ENCODE measurements around the gene LYL1. TPM values are rescaled to one million over a fixed set of nuclear protein-coding genes. Genes with fewer than 3 reads are reported as not detected.

The LYL1 gene
- polyA plus RNA-seq, 1 donor from 2014 or later = not detected

DNA sequence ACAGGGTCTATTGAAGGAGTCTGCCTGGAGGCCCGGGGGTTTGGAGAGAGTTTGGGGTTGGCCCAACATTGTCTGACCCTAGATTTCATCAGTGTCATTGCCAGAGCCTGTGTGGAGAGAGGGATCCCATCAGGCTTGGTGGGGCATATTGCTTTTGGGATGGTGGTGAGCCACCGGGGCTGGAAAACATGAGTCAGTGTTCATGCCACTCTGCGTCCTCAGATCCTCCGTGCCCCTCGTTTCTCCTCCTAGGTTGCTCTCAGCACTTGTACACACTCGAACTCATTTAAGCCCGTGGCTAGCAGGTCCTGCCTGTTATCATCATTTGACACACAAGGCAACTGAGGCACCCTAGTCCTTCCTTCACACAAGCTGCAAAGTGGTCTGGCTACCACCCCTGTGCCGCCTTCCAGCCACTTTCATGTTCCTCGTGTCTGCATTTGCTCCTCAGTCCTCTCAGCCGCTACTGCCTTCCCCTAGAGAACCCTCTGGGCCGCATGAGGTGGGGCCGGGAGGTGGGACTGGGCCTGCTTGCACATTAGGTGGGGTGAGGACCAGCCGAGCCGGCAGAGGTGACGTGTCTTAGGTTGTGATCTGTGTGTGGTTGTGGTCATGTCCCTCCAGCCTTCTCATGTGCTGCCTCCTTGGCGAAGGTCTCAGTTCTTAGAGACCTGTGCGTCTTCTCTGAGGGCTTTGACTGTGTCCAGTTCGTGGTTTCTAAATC is 19.1 kb upstream of the LYL1 start:
- Histone ChIP-seq H3K27ac (ENCODE audit: low read length) (no peak overlapping the region), H3K36me3 (ENCODE audit: insufficient read depth, low read length) (no peaks in the 10 kb centered on the region), H4K20me1 (ENCODE audit: insufficient read depth) (no peaks in the 10 kb centered on the region), H3K79me2 (replicated peaks; ENCODE audit: insufficient read depth, low read length) (peaks cover 44% of the 10 kb centered on the region), H3K9ac (ENCODE audit: low read length) (no peak overlapping the region), H3K4me3 (ENCODE audit: low read length) (no peak overlapping the region), H3K4me2 (ENCODE audit: low read length) (no peak overlapping the region), H3K9me2 (ENCODE audit: insufficient read depth, low read length) (no peaks in the 10 kb centered on the region), H3K27me3 (ENCODE audit: insufficient read depth, low read depth, low read length) (no peaks in the 10 kb centered on the region), H3F3A (ENCODE audit: insufficient read depth, low read length, poor library complexity, severe bottlenecking) (no peaks in the 10 kb centered on the region), H2AFZ (ENCODE audit: low read depth, low read length) (no peak overlapping the region), H3K9me3 (ENCODE audit: low read length) (no peaks in the 10 kb centered on the region)
- TF ChIP-seq SMC3 (conservative IDR thresholded peaks at IDR 0.05; ENCODE audit: poor library complexity) (no peak), MXI1 (conservative IDR thresholded peaks at IDR 0.05; ENCODE audit: poor library complexity, severe bottlenecking) (no peak), RAD21 (conservative IDR thresholded peaks at IDR 0.05) (no peak), POLR2AphosphoS5 (IDR thresholded peaks at IDR 0.05) (no peak), EZH2 (IDR thresholded peaks at IDR 0.05; ENCODE audit: borderline replicate concordance, insufficient read depth, low read length, poor library complexity, severe bottlenecking) (no peak), TAF1 (IDR thresholded peaks at IDR 0.05; ENCODE audit: low read depth) (no peak), EP300 (conservative IDR thresholded peaks at IDR 0.05; ENCODE audit: poor library complexity, severe bottlenecking) (no peak)
- TF ChIP-seq, protein P1, sequence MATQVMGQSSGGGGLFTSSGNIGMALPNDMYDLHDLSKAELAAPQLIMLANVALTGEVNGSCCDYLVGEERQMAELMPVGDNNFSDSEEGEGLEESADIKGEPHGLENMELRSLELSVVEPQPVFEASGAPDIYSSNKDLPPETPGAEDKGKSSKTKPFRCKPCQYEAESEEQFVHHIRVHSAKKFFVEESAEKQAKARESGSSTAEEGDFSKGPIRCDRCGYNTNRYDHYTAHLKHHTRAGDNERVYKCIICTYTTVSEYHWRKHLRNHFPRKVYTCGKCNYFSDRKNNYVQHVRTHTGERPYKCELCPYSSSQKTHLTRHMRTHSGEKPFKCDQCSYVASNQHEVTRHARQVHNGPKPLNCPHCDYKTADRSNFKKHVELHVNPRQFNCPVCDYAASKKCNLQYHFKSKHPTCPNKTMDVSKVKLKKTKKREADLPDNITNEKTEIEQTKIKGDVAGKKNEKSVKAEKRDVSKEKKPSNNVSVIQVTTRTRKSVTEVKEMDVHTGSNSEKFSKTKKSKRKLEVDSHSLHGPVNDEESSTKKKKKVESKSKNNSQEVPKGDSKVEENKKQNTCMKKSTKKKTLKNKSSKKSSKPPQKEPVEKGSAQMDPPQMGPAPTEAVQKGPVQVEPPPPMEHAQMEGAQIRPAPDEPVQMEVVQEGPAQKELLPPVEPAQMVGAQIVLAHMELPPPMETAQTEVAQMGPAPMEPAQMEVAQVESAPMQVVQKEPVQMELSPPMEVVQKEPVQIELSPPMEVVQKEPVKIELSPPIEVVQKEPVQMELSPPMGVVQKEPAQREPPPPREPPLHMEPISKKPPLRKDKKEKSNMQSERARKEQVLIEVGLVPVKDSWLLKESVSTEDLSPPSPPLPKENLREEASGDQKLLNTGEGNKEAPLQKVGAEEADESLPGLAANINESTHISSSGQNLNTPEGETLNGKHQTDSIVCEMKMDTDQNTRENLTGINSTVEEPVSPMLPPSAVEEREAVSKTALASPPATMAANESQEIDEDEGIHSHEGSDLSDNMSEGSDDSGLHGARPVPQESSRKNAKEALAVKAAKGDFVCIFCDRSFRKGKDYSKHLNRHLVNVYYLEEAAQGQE (IDR thresholded peaks at IDR 0.05; ENCODE audit: borderline replicate concordance) = no peak
- TF ChIP-seq, protein P2, sequence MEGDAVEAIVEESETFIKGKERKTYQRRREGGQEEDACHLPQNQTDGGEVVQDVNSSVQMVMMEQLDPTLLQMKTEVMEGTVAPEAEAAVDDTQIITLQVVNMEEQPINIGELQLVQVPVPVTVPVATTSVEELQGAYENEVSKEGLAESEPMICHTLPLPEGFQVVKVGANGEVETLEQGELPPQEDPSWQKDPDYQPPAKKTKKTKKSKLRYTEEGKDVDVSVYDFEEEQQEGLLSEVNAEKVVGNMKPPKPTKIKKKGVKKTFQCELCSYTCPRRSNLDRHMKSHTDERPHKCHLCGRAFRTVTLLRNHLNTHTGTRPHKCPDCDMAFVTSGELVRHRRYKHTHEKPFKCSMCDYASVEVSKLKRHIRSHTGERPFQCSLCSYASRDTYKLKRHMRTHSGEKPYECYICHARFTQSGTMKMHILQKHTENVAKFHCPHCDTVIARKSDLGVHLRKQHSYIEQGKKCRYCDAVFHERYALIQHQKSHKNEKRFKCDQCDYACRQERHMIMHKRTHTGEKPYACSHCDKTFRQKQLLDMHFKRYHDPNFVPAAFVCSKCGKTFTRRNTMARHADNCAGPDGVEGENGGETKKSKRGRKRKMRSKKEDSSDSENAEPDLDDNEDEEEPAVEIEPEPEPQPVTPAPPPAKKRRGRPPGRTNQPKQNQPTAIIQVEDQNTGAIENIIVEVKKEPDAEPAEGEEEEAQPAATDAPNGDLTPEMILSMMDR (IDR thresholded peaks at IDR 0.05; ENCODE audit: poor library complexity, severe bottlenecking) = no peak

DNA sequence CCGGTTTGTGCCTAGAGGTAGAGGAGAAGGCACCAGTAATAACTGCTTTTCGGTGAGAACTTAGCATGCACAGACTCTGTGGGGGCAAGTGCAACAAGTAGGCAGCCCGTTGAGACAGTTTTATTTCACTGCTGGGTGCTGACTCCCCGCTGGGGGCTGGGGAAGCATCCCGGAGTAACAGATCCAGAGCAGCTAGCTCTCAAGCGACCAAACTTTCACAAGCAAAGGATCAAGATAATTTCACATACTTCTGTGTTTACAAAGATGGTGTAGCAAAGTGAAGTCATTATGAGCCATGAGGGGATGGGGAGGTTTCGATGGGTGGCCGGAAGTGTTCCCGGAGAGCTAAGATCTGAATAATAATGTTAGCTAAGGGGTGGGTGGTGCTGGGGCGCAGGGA is 18.2 kb upstream of the LYL1 start:
- Histone ChIP-seq H3K27ac (ENCODE audit: low read length) (no peak overlapping the region), H3K27me3 (ENCODE audit: insufficient read depth, low read depth, low read length) (no peaks in the 10 kb centered on the region), H4K20me1 (ENCODE audit: insufficient read depth) (no peaks in the 10 kb centered on the region), H3K79me2 (replicated peaks; ENCODE audit: insufficient read depth, low read length) (peaks cover 50% of the 10 kb centered on the region), H3K4me3 (ENCODE audit: low read length) (no peak overlapping the region), H3F3A (ENCODE audit: insufficient read depth, low read length, poor library complexity, severe bottlenecking) (no peaks in the 10 kb centered on the region), H3K9me3 (ENCODE audit: low read length) (no peaks in the 10 kb centered on the region), H3K9me2 (ENCODE audit: insufficient read depth, low read length) (no peaks in the 10 kb centered on the region), H3K4me2 (ENCODE audit: low read length) (no peak overlapping the region), H3K9ac (ENCODE audit: low read length) (no peak overlapping the region), H3K36me3 (ENCODE audit: insufficient read depth, low read length) (no peaks in the 10 kb centered on the region), H2AFZ (ENCODE audit: low read depth, low read length) (no peak overlapping the region)
- TF ChIP-seq POLR2AphosphoS5 (IDR thresholded peaks at IDR 0.05) (no peak), TAF1 (IDR thresholded peaks at IDR 0.05; ENCODE audit: low read depth) (no peak)
